ENCODE results near the gene ATXN1L.
A peak's percentile ranks its signal among the peaks of the same experiment; 100 is the strongest.
"Not testable (repeated sequence)": the region's sequence is repeated elsewhere in the genome, so short reads cannot be mapped to it uniquely, and the experiment has no call there.

ATXN1L gene

GRCh38 chr16:71845639-71846430 lies at the start of gene ATXN1L:
TSS of gene ATXN1L (plus strand) at chr16:71845976. CDS start at chr16:71849741, 3,765 bp downstream.
- DNase-seq (ENCODE audit: low read depth in 2 of 2), result peak; percentile 90 to 91

GRCh38 chr16:71796501-71797097 lies 49.2 kb upstream of the ATXN1L start:
- DNase-seq (ENCODE audit: low read depth in 2 of 2), result no peak

GRCh38 chr16:71803305-71803690 lies 42.5 kb upstream of the ATXN1L start:
- no peak for DNase-seq (ENCODE audit: low read depth in 2 of 2)

- DNase-seq (ENCODE audit: low read depth in 2 of 2), result peak; percentile 21 to 39
Measured at GRCh38 chr16:71807905-71808592, 37.7 kb upstream of the ATXN1L start.

GRCh38 chr16:71808593-71809459 lies 37.0 kb upstream of the ATXN1L start, which contains the start of gene AP1G1:
TSS of gene AP1G1 (minus strand) at chr16:71808834. CDS start at chr16:71789479, 19,355 bp downstream.
- peak; percentile 87 to 89 for DNase-seq (ENCODE audit: low read depth in 2 of 2)

GRCh38 chr16:71810155-71810530 lies 35.6 kb upstream of the ATXN1L start:
- not testable (repeated sequence) for DNase-seq (ENCODE audit: low read depth in 2 of 2)

- no peak for DNase-seq (ENCODE audit: low read depth in 2 of 2)
Measured at GRCh38 chr16:71811261-71811803, 34.4 kb upstream of the ATXN1L start.

GRCh38 chr16:71817155-71817500 lies 28.6 kb upstream of the ATXN1L start:
- DNase-seq (ENCODE audit: low read depth in 2 of 2), result not testable (repeated sequence)

- DNase-seq (ENCODE audit: low read depth in 2 of 2), result no peak
Measured at GRCh38 chr16:71826533-71827017, 19.2 kb upstream of the ATXN1L start.

- DNase-seq (ENCODE audit: low read depth in 2 of 2), result no peak
Measured at GRCh38 chr16:71830359-71830758, 15.4 kb upstream of the ATXN1L start.

- DNase-seq (ENCODE audit: low read depth in 2 of 2), result not testable (repeated sequence)
Measured at GRCh38 chr16:71831698-71832097, 14.1 kb upstream of the ATXN1L start.

- DNase-seq (ENCODE audit: low read depth in 2 of 2), result not testable (repeated sequence)
Measured at GRCh38 chr16:71832112-71832511, 13.7 kb upstream of the ATXN1L start.

- no peak for DNase-seq (ENCODE audit: low read depth in 2 of 2)
Measured at GRCh38 chr16:71834291-71834690, 11.5 kb upstream of the ATXN1L start.

- no peak for DNase-seq (ENCODE audit: low read depth in 2 of 2)
Measured at GRCh38 chr16:71837150-71837549, 8.6 kb upstream of the ATXN1L start.

- no peak for DNase-seq (ENCODE audit: low read depth in 2 of 2)
Measured at GRCh38 chr16:71840052-71840451, 5.7 kb upstream of the ATXN1L start.

- DNase-seq (ENCODE audit: low read depth in 2 of 2), result no peak
Measured at GRCh38 chr16:71843572-71843971, 2.2 kb upstream of the ATXN1L start.

GRCh38 chr16:71846431-71846830 lies 655 bp downstream of the ATXN1L start:
- DNase-seq (ENCODE audit: low read depth in 2 of 2), result no peak

- no peak for DNase-seq (ENCODE audit: low read depth in 2 of 2)
Measured at GRCh38 chr16:71847096-71847495, 1.3 kb downstream of the ATXN1L start.

GRCh38 chr16:71848622-71849021 lies 2.8 kb downstream of the ATXN1L start:
- no peak for DNase-seq (ENCODE audit: low read depth in 2 of 2)

- DNase-seq (ENCODE audit: low read depth in 2 of 2), result no peak
Measured at GRCh38 chr16:71851746-71852145, 6.0 kb downstream of the ATXN1L start.

- no peak for DNase-seq (ENCODE audit: low read depth in 2 of 2)
Measured at GRCh38 chr16:71852158-71852557, 6.4 kb downstream of the ATXN1L start.

Data from stimulated activated CD8-positive, alpha-beta memory T cell treated with anti-CD3 and anti-CD28 coated beads, Interleukin-15, amount 100 ng/mL, for 48 hours (primary cell).